Stimulated activated CD4-positive, alpha-beta T cell treated with anti-CD3 and anti-CD28 coated beads, Interleukin-4, amount 100 ng/mL, for 24 hours (primary cell): Measurements from ENCODE around the gene ATG4B.

Source experiments
- DNase-seq: peaks from one replicate; pipeline ENCODE4 v3.0.0-alpha.2; 2020

Gene ATG4B

GRCh38 chr2:241695651-241696050 lies 58.2 kb downstream of the ATG4B start:
- no peak for DNase-seq

- DNase-seq: no peak
Observed at GRCh38 chr2:241701149-241701398, 63.6 kb downstream of the ATG4B start.

GRCh38 chr2:241701399-241702154 lies 64.1 kb downstream of the ATG4B start, which contains the start of gene ING5:
TSS of gene ING5 (plus strand) at chr2:241702039. CDS start at chr2:241702066, 27 bp downstream.
- DNase-seq: peak; percentile 97

- peak; percentile 89 for DNase-seq
Observed at GRCh38 chr2:241702155-241703031, 64.9 kb downstream of the ATG4B start.

- no peak for DNase-seq
Observed at GRCh38 chr2:241703032-241703604, 65.6 kb downstream of the ATG4B start.

GRCh38 chr2:241706537-241706936 lies 69.0 kb downstream of the ATG4B start:
- no peak for DNase-seq

- no peak for DNase-seq
Observed at GRCh38 chr2:241708879-241709278, 71.4 kb downstream of the ATG4B start.

GRCh38 chr2:241719093-241719492 lies 81.6 kb downstream of the ATG4B start:
- DNase-seq: no peak

GRCh38 chr2:241720099-241720498 lies 82.6 kb downstream of the ATG4B start:
- no peak for DNase-seq

- no peak for DNase-seq
Observed at GRCh38 chr2:241720560-241720959, 83.1 kb downstream of the ATG4B start.

GRCh38 chr2:241721852-241722251 lies 84.4 kb downstream of the ATG4B start:
- no peak for DNase-seq

- DNase-seq: no peak
Observed at GRCh38 chr2:241722896-241723454, 85.5 kb downstream of the ATG4B start.
